LHCN-M2 (cell line): ENCODE measurements around the gene ALDH1L1. TPM values are rescaled to one million over a fixed set of nuclear protein-coding genes. Genes with fewer than 3 reads are reported as not detected.

Source experiments
- DNase-seq: peaks from one replicate; pipeline ENCODE4 v3.0.0-alpha.2; 2012; ENCODE audit warnings: low read depth
- total RNA-seq: library from RNA; depleted of rRNA; stranded (reverse); fragments of >200 nt; gene quantifications from 2 replicates; pipeline ENCODE4 v1.2.3, GENCODE V29; 2014

The ALDH1L1 gene
- total RNA-seq, 1 experiment from 2014 or later: 0.11 TPM

- DNase-seq: no peak
Observed at GRCh38 chr3:126154391-126155279, 25.8 kb downstream of the ALDH1L1 start.

- DNase-seq: no peak
Observed at GRCh38 chr3:126153695-126154360, 26.6 kb downstream of the ALDH1L1 start.

- DNase-seq: no peak
Observed at GRCh38 chr3:126152901-126153694, 27.3 kb downstream of the ALDH1L1 start.

- DNase-seq: no peak
Observed at GRCh38 chr3:126152458-126152857, 27.9 kb downstream of the ALDH1L1 start.

GRCh38 chr3:126151562-126152302 lies 28.7 kb downstream of the ALDH1L1 start:
- no peak for DNase-seq

GRCh38 chr3:126149960-126150515 lies 30.3 kb downstream of the ALDH1L1 start:
- DNase-seq: no peak

GRCh38 chr3:126149256-126149902 lies 31.0 kb downstream of the ALDH1L1 start:
- DNase-seq: no peak

- no peak for DNase-seq
Observed at GRCh38 chr3:126147932-126148683, 32.3 kb downstream of the ALDH1L1 start.

- DNase-seq: no peak
Observed at GRCh38 chr3:126147147-126147931, 33.0 kb downstream of the ALDH1L1 start.

- DNase-seq: no peak
Observed at GRCh38 chr3:126146525-126147146, 33.8 kb downstream of the ALDH1L1 start.

GRCh38 chr3:126146034-126146433 lies 34.4 kb downstream of the ALDH1L1 start:
- no peak for DNase-seq

GRCh38 chr3:126142652-126143051 lies 37.7 kb downstream of the ALDH1L1 start:
- DNase-seq: no peak

GRCh38 chr3:126137490-126138130 lies 42.8 kb downstream of the ALDH1L1 start:
- DNase-seq: no peak

GRCh38 chr3:126136428-126137220 lies 43.8 kb downstream of the ALDH1L1 start:
- DNase-seq: no peak

GRCh38 chr3:126135406-126136076 lies 44.8 kb downstream of the ALDH1L1 start:
- DNase-seq: no peak

- DNase-seq: no peak
Observed at GRCh38 chr3:126135071-126135405, 45.3 kb downstream of the ALDH1L1 start.
